GM19463 (cell line): ENCODE results near the gene PPAN.
A peak's percentile ranks its signal among the peaks of the same experiment; 100 is the strongest.

Experiments used
- ATAC-seq: cut with Tn5 transposase; IDR thresholded peaks from one replicate; pipeline ENCODE4 v1.9.1; 2021; ENCODE audit warnings: mild to moderate bottlenecking, moderate library complexity; ENCODE audit not compliant: unreplicated experiment

Gene PPAN

GRCh38 chr19:10091895-10092641 lies 14.1 kb upstream of the PPAN start:
- no peak for ATAC-seq

- no peak for ATAC-seq
Measured at GRCh38 chr19:10092648-10093294, 13.4 kb upstream of the PPAN start.

- no peak for ATAC-seq
Measured at GRCh38 chr19:10093295-10094186, 12.6 kb upstream of the PPAN start.

- ATAC-seq: no peak
Measured at GRCh38 chr19:10095622-10095947, 10.6 kb upstream of the PPAN start.

- peak; percentile 85 for ATAC-seq
Measured at GRCh38 chr19:10095948-10096614, 10.1 kb upstream of the PPAN start.

- no peak for ATAC-seq
Measured at GRCh38 chr19:10096615-10096963, 9.6 kb upstream of the PPAN start.

- ATAC-seq: no peak
Measured at GRCh38 chr19:10100163-10100785, 5.9 kb upstream of the PPAN start.

GRCh38 chr19:10102787-10103236 lies 3.4 kb upstream of the PPAN start:
- no peak for ATAC-seq

- ATAC-seq: no peak
Measured at GRCh38 chr19:10104130-10104513, 2.0 kb upstream of the PPAN start.

- peak; percentile 39 for ATAC-seq
Measured at GRCh38 chr19:10104665-10105508, 1.3 kb upstream of the PPAN start.

GRCh38 chr19:10105509-10106099 lies 558 bp upstream of the PPAN start:
- peak; percentile 27 for ATAC-seq

GRCh38 chr19:10107254-10107653 lies 1.1 kb downstream of the PPAN start:
- ATAC-seq: no peak

- no peak for ATAC-seq
Measured at GRCh38 chr19:10107817-10108367, 1.7 kb downstream of the PPAN start.

GRCh38 chr19:10109528-10109927 lies 3.4 kb downstream of the PPAN start:
- no peak for ATAC-seq

- no peak for ATAC-seq
Measured at GRCh38 chr19:10110076-10110971, 4.2 kb downstream of the PPAN start.

GRCh38 chr19:10110972-10111317 lies 4.8 kb downstream of the PPAN start:
- no peak for ATAC-seq

GRCh38 chr19:10111405-10111811 lies 5.2 kb downstream of the PPAN start, which contains the start of gene P2RY11:
P2RY11 (plus strand) TSS chr19:10111693; CDS start chr19:10111722, 29 bp downstream.
- ATAC-seq: no peak
